HG02938 (cell line): Measurements from ENCODE around the gene KLF15.

Experiments
- ATAC-seq: cut with Tn5 transposase; IDR thresholded peaks from one replicate; pipeline ENCODE4 v1.9.1; 2021; ENCODE audit warnings: mild to moderate bottlenecking, moderate library complexity; ENCODE audit not compliant: unreplicated experiment

The KLF15 gene

GRCh38 chr3:126364130-126364695 lies 7.0 kb upstream of the KLF15 start:
- ATAC-seq = no peak

GRCh38 chr3:126361211-126361610 lies 4.0 kb upstream of the KLF15 start:
- ATAC-seq = no peak

- no peak for ATAC-seq
Measured at GRCh38 chr3:126360714-126361060, 3.5 kb upstream of the KLF15 start.

- ATAC-seq = no peak
Measured at GRCh38 chr3:126360046-126360713, 3.0 kb upstream of the KLF15 start.

- no peak for ATAC-seq
Measured at GRCh38 chr3:126358816-126359181, 1.6 kb upstream of the KLF15 start.

GRCh38 chr3:126358038-126358815 lies 1.0 kb upstream of the KLF15 start:
- ATAC-seq = no peak

- peak; percentile 11 for ATAC-seq
Measured at GRCh38 chr3:126356373-126357264, 589 bp downstream of the KLF15 start.

- no peak for ATAC-seq
Measured at GRCh38 chr3:126355777-126356372, 1.3 kb downstream of the KLF15 start.

GRCh38 chr3:126355251-126355650 lies 2.0 kb downstream of the KLF15 start:
- no peak for ATAC-seq

GRCh38 chr3:126354776-126355175 lies 2.4 kb downstream of the KLF15 start:
- ATAC-seq = no peak

GRCh38 chr3:126353694-126354321 lies 3.4 kb downstream of the KLF15 start:
- ATAC-seq = no peak

- ATAC-seq = no peak
Measured at GRCh38 chr3:126352476-126353454, 4.4 kb downstream of the KLF15 start.

GRCh38 chr3:126351771-126352475 lies 5.3 kb downstream of the KLF15 start:
- ATAC-seq = no peak

- no peak for ATAC-seq
Measured at GRCh38 chr3:126351086-126351770, 6.0 kb downstream of the KLF15 start.

GRCh38 chr3:126350502-126351085 lies 6.6 kb downstream of the KLF15 start:
- ATAC-seq = no peak

- no peak for ATAC-seq
Measured at GRCh38 chr3:126349611-126350501, 7.4 kb downstream of the KLF15 start.

- ATAC-seq = no peak
Measured at GRCh38 chr3:126349071-126349470, 8.1 kb downstream of the KLF15 start.
